Osteocyte (in vitro differentiated cells): ENCODE results near the gene TSPAN18. TPM values are rescaled to one million over a fixed set of nuclear protein-coding genes. Genes with fewer than 3 reads are reported as not detected.

Source experiments
- DNase-seq: peaks from one replicate; pipeline ENCODE4 v3.0.0; 2021; ENCODE audit warnings: mixed read lengths; ENCODE audit not compliant: unreplicated experiment; ENCODE audit errors: extremely low spot score
- H3K27ac Mint-ChIP-seq: one replicate; pipeline ENCODE4 v1.8.0; 2021; ENCODE audit warnings: mild to moderate bottlenecking, mixed read lengths; ENCODE audit not compliant: unreplicated experiment
- H3K27me3 Mint-ChIP-seq: one replicate; pipeline ENCODE4 v1.8.0; 2021; ENCODE audit warnings: mixed read lengths; ENCODE audit not compliant: unreplicated experiment
- H3K36me3 Mint-ChIP-seq: one replicate; pipeline ENCODE4 v1.8.0; 2021; ENCODE audit warnings: mixed read lengths; ENCODE audit not compliant: unreplicated experiment
- H3K4me1 Mint-ChIP-seq: one replicate; pipeline ENCODE4 v1.8.0; 2021; ENCODE audit warnings: mixed read lengths; ENCODE audit not compliant: unreplicated experiment
- H3K4me3 Mint-ChIP-seq: one replicate; pipeline ENCODE4 v1.8.0; 2021; ENCODE audit warnings: mild to moderate bottlenecking, moderate library complexity, mixed read lengths; ENCODE audit not compliant: unreplicated experiment
- H3K9me3 Mint-ChIP-seq: one replicate; pipeline ENCODE4 v1.8.0; 2021; ENCODE audit warnings: mixed read lengths; ENCODE audit not compliant: unreplicated experiment
- total RNA-seq: library from RNA; stranded (reverse); gene quantifications from 2 replicates; pipeline ENCODE4 v1.2.1, GENCODE V29; 2021
- TF ChIP-seq, protein P1 (sequence below): fragments of 200-600 bp; sonication (generic); IDR thresholded peaks from 2 replicates; pipeline ENCODE4 v1.5.0; 2021; ENCODE audit warnings: antibody characterized with exemption, mild to moderate bottlenecking, moderate library complexity

The TSPAN18 gene
- total RNA-seq, 1 donor from 2014 or later: 13.4 TPM

DNA sequence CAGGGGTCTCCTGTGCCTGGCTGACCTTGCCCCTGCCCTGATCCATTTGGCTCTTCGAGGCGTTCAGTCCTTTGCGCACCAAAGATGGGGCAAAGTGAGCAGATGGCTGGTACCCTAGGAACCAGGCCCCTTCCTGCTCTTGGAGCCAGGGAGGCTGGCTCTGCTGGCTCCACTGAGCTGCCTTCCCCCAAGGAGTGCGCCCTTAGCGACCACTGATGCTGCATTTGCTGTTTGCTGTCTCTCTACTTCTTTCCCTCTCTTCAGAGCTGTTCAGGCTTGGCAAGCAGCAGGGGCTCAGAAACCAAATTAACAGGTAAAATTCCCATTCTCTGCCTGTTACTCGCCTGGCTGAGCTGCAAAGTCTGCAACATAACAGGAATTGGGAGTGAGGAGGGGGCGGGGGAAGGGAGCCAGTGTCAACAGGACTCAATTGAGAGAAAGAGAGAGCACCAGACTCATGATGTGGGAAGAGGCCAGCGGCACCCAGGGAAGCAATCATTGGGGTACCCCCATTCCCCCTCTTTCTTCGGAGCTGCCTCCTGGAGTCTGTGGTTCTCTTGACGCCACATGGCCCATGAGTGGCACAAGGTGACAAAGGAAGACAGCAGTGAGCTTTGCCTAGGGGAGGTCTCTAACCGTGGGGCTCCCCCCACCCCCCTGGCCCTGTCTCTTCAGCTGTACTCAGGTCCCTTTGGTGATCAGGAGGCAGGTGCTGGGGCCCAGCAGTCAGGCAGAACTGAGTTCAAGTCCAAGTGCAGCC lies 121.6 kb downstream of the TSPAN18 start:
- no peak for DNase-seq
- Mint-ChIP-seq H3K27ac (no peak overlapping the region), H3K9me3 (peaks cover 10% of the 10 kb centered on the region), H3K4me1 (peaks cover 3% of the 10 kb centered on the region), H3K36me3 (peaks cover 9% of the 10 kb centered on the region), H3K4me3 (no peak overlapping the region), H3K27me3 (no peaks in the 10 kb centered on the region)
- TF ChIP-seq, protein P1, sequence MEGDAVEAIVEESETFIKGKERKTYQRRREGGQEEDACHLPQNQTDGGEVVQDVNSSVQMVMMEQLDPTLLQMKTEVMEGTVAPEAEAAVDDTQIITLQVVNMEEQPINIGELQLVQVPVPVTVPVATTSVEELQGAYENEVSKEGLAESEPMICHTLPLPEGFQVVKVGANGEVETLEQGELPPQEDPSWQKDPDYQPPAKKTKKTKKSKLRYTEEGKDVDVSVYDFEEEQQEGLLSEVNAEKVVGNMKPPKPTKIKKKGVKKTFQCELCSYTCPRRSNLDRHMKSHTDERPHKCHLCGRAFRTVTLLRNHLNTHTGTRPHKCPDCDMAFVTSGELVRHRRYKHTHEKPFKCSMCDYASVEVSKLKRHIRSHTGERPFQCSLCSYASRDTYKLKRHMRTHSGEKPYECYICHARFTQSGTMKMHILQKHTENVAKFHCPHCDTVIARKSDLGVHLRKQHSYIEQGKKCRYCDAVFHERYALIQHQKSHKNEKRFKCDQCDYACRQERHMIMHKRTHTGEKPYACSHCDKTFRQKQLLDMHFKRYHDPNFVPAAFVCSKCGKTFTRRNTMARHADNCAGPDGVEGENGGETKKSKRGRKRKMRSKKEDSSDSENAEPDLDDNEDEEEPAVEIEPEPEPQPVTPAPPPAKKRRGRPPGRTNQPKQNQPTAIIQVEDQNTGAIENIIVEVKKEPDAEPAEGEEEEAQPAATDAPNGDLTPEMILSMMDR: no peak

DNA sequence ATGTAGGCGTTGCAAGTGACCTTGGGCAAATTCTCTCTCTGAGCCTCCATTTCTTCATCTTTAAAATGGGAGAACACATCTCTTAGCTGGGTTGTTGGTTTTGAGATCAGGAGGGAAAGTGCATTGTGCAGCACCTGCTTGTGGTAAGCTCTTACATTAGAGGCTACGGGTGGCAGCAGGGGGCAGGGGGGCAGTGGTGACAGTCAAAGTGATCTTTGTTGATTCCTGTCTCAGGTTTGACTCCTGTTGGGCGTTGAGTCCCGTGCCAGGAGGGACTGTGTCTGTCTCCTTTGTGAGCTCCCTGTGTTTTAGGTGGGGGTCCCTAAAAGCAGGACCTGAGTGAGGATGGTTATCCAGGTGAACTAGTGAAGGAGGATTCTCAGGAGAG lies 122.2 kb downstream of the TSPAN18 start:
- Mint-ChIP-seq H3K4me3 (no peak overlapping the region), H3K9me3 (peaks cover 10% of the 10 kb centered on the region), H3K27ac (no peak overlapping the region), H3K36me3 (peaks cover 9% of the 10 kb centered on the region), H3K27me3 (no peaks in the 10 kb centered on the region), H3K4me1 (peaks cover 3% of the 10 kb centered on the region)
- DNase-seq: no peak
- TF ChIP-seq, protein P1: no peak

DNA sequence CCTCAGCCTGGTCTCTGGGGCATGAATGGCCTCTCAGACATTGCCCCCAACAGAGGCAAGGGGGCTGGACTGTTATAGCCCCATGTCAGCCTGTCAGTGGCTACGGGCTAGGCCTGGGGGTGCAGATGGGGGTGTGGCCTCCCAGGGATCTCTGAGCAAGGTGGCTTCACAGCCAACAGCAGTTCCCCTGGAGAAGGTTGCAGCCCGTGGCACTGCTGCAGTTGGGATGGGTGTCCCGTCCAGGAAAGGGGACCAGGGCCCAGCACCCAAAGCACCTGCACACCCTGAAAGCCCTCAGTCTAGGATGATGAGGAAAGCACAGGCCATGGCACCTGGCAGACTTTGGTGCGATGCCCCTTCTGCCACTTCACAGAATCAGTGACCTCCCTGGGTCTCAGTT lies 122.7 kb downstream of the TSPAN18 start:
- Mint-ChIP-seq H3K27ac (no peak overlapping the region), H3K36me3 (peaks cover 8% of the 10 kb centered on the region), H3K4me1 (peaks cover 3% of the 10 kb centered on the region), H3K4me3 (no peak overlapping the region), H3K27me3 (no peaks in the 10 kb centered on the region), H3K9me3 (peaks cover 7% of the 10 kb centered on the region)
- TF ChIP-seq, protein P1: no peak
- DNase-seq: no peak

DNA sequence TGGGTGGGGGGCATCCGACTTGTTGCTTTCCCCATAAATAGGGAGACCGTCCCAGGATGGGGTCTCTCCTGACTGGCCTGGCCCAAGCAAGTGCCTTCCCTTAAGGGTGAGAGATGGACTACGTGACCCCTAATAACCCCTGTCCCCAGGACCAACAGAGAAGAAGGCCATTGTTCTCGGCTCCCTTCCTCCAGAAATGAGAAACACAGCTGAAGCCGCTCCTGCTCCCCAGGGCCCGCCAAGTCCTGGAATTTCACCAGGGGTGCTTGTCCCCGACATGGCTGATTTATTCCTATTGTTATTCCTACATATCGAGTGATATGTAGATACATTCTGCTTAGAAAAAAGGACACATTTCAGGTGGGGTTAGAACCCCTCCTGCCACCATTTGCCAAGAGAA lies 123.2 kb downstream of the TSPAN18 start:
- DNase-seq: no peak
- H3K36me3 Mint-ChIP-seq: peaks cover 5% of the 10 kb centered on the region
- no peaks in the 10 kb centered on the region for H3K27me3 Mint-ChIP-seq
- TF ChIP-seq, protein P1: no peak
- no peak overlapping the region for H3K27ac Mint-ChIP-seq
- H3K4me3 Mint-ChIP-seq: no peak overlapping the region
- peaks cover 3% of the 10 kb centered on the region for H3K9me3 Mint-ChIP-seq
- H3K4me1 Mint-ChIP-seq: peaks cover 4% of the 10 kb centered on the region

DNA sequence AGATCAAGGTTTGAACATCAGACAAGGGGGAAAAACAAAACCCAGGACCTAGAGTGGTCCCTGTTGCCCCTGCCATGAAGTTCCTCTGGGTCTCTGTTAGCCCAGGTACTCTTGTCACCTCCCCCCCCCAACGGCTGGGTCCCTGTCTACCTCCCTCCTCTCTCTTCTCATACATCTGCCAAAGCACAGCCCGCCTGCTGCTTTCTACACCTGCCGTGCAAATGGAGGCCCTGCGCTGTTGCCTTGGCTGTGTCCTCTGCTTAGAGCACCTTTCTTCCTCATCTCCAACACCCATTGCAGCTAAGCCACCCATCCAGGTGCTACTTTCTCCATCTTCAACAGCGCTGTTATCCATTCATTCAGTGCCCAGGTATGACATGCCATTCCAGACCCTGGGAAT lies 124.7 kb downstream of the TSPAN18 start:
- Mint-ChIP-seq H3K4me1 (peaks cover 17% of the 10 kb centered on the region), H3K36me3 (peaks cover 5% of the 10 kb centered on the region), H3K4me3 (no peak overlapping the region), H3K9me3 (peaks cover 3% of the 10 kb centered on the region), H3K27me3 (no peaks in the 10 kb centered on the region), H3K27ac (no peak overlapping the region)
- DNase-seq: no peak
- TF ChIP-seq, protein P1: no peak
